ENCODE data around the gene MRPL24.

Gene MRPL24

DNA sequence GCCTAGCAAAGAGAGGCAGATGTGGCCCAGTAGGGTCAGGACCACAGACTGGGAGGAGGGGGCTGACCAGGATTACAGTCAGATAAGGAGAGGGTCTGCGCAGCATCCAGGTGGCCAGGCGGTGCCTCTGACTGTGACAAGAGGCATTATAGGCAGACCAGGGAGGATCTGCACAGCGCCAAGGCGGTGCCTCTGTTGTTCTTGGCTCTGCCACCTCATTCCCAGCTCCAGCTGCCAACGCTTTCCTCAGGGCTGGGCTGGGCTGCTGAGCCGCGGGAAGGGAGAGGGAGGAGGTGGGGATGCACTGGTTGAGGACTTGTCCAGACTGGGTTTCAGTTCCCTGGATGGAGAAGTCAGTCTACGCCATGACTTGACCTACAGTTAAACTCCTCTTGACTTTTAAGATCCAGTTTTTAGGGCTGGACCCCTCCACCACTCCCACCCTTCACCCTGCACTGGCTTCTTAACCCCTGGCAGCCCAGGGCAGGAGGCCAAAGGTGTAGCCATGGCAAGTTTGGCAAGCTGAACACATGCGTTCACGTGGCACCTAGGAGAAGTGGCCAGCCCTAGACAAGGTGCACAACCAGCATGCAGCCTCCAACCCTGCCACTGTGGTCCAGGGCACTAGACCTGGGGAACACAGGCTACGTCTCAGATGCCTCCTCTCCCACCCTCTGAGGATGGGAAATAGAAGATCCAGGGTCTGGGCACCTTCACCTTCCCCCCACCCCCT is 31.0 kb downstream of the MRPL24 start:
- DNase-seq: no peak

- no peak for DNase-seq
Measured at GRCh38 chr1:156709031-156709430, 31.9 kb downstream of the MRPL24 start.

GRCh38 chr1:156708218-156708661 is 32.6 kb downstream of the MRPL24 start:
- DNase-seq: no peak

GRCh38 chr1:156707417-156708217 is 33.3 kb downstream of the MRPL24 start:
- no peak for DNase-seq

- no peak for DNase-seq
Measured at GRCh38 chr1:156706657-156707416, 34.1 kb downstream of the MRPL24 start.

DNA sequence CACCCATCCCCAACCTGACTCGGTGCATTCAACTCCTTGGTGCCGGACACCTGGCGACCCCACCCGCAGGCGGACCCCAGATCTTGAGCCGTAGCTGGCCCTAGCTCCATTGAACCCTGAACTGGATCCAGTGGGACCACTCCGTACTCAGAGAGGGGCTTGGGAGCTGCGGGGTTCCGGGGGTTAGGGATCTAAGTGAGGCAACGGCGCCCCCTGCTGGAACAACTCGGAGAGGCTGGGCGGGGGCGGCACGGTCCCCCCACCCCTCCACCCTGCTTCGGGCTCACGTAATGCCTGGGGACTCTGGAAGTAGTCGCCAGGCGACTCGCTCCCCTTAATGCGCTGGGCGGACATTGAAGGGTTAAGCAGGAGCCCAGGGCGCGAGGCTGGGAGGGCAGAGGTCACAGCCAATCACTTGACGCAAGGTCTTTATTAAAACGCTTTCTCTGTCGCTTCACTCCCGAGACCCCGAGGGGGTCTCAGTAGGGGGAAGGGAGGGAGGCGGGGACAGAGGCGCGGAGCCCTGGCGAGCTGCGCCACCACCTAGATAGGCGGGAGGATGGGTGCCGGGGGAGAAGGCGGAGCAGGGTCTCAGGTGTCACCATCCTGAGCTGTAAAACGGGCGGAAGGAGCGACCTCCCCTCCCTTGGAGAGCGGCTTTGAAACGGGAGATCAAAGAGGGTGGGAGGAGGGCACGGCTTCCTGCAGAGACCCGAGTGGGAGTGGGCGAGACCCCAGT is 34.8 kb downstream of the MRPL24 start:
- peak; percentile 75 for DNase-seq

- no peak for DNase-seq
Measured at GRCh38 chr1:156705321-156705917, 35.5 kb downstream of the MRPL24 start, which contains the start of gene CRABP2. TSS of gene CRABP2 (minus strand) at chr1:156705583. CDS start at chr1:156705446, 137 bp downstream.

DNA sequence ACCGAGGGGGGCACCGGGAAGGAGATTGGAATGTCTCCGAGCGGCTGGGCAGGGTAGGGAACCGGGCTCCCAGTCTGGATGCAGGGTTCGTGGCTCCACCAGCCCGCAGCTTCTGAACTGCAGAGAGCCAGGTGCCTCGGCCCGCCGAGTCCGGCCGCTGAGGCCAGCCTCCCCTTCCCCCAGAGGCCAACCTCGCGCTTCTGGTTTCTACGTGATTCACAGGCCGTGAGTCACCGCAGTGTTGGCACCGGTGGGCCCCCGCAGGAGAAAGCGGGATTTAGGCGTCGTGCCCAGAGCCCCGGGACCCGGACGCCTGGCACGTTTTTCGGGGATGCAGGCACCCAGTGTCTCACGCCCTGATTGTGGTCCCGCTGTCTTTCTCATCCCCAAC is 36.0 kb downstream of the MRPL24 start:
- DNase-seq: peak; percentile 73

DNA sequence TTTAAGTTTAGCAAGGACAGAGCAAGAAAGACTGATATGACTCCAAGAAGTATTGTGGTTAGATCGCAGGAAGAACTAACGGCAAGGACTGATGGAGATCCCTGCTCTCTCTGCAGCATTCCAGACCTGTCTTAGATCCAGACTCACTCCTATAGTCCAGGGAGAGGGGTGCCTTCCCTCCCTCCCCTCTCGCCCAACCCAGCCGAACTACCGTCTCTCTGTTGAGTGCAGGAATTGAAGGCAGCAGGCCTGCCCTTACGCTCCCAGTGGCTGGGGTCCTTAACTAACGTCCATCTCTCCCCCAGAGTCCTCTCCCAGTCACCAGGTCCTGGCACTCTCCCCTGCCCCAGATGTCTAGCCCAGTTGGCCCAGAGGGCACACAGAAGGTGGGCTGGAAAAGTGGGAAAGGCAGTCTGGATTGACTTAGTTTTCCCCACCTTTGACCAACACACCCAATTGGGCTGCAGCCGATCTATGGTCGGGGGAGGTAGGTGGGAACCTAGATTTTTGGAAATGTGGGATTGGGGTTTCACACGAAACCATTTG is 36.6 kb downstream of the MRPL24 start:
- DNase-seq: no peak

DNA sequence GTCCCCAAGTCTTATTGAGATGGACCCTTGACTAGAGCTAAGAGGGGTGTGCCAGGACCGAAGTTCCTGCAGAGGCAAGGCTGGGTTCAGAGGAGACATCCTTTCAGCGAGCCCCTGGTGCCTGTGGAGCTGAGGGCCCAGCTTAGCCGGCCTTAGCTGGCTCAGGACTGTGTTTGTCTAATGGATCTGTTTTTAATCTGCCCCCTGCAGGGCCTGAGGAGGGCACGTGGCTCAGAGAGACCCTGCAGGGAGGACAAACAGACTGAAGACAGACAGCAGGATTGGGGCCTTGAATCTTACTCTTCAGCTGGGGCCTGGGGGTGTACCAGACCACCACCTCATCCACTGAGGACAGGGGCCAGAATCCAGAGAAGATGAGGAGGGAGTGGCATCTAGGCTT is 37.1 kb downstream of the MRPL24 start:
- no peak for DNase-seq

- DNase-seq: no peak
Measured at GRCh38 chr1:156703336-156703735, 37.6 kb downstream of the MRPL24 start.

DNA sequence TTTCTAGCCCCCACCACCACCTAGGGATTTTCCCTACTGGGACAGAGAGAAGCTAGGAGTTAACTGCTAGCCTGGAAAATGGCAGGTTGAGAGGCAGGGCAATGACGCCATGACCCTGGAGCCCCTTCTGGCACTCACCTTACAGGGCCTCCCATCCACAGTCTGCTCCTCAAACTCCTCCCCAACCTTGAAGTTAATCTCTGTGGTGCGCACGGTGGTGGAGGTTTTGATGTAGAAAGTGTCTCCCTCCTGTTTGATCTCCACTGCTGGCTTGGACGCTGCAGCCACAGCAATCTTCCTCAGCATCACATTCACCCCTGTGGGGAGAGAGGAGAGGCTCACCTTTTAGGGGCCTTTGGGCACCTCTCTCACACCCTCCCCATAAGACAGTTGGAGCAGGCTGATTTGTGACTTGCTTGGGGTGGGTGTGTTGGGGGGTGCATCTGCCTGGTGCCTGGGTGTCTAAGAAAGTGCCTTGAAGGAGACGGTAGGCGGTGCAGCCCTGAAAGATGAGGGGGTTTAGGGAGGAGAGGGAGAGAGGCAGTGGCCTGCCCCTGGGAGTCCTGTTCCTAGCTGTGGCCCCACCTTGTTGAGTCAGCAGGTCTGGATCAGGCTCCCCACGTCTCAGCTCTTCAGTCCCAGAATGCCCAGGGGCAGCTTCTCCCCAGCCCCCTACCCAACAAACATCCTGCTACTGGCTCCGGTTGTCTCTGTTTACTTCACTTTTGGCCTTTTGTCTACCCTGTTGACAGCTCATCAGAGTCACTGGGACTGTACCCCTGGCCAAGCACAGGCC is 40.0 kb downstream of the MRPL24 start:
- no peak for DNase-seq

DNA sequence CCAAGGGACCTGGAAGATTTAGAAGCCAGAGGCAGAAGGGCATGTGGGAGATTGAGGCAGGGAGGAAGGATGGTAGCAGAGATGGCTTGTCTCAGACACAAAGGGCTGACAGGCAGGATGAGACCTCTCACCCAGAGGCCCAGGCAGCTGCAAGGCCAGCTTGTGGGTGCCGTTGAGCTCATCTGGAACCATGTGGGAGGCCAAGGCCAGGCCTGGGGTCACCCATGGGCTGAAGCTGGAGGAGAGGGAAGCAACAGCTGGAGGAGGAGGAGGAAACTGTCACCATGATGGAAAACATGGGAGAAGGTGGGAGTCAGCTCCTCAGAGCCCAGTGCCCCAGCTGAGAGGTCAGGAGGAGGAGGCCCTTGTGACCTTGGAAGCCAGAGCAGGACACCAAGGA is 41.9 kb downstream of the MRPL24 start:
- no peak for DNase-seq

GRCh38 chr1:156697481-156697880 is 43.4 kb downstream of the MRPL24 start:
- no peak for DNase-seq

GRCh38 chr1:156696755-156697154 is 44.1 kb downstream of the MRPL24 start:
- DNase-seq: no peak

DNA sequence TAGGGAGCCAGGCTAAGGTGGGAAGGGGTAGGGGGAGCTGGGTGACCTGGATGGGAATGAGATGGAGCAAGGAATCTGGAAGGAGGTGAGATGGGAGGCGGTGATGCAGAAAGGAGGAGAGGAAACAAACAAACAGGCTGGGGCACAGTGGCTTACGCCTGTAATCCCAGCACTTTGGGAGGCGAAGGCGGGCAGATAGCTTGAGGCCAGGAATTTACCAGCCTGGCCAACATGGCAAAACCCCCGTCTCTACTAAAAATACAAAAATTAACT is 46.3 kb downstream of the MRPL24 start:
- no peak for DNase-seq

DNA sequence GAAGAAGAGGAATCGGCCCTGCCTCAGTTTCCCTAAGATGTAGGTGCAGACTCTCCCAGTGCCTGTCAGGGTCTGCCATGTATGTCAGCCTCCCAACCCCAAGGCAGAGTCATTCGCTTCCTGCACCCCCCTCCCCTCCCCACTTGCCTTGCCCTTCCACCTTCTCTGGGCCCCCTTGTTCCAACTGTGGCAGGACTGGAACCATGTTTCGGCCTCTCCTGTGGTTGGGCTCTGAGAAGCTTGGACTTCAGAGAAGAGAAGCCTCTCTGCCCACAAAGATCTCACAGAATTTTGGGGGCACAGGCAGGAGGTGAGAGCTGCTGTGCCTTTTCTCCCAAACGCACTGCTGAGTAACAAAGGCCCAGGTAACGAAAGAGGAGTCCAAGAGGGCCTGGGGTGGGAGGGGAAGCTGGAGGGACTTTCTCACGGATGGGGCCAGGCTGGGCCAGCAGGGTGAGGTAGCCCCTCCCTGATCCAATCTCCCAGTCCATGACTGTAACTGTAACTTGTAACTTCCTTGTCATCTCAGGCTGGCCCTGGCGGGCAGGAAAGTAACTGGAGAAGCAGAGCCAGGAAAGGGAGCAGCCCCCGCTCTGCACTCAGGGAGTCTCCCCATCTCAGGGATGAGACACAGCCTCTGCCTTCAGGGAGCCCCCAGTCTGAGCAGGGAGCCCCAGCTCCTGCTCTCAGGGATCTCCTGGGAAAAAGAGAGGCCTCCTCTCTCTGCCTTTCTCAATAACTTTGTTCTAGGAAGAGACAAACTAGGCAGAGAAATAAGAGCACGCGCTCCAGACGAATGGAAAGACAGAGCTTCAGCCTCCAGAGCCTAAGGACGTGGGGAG is 46.8 kb downstream of the MRPL24 start:
- DNase-seq: peak; percentile 39

GRCh38 chr1:156692925-156693847 is 47.7 kb downstream of the MRPL24 start:
- no peak for DNase-seq

DNA sequence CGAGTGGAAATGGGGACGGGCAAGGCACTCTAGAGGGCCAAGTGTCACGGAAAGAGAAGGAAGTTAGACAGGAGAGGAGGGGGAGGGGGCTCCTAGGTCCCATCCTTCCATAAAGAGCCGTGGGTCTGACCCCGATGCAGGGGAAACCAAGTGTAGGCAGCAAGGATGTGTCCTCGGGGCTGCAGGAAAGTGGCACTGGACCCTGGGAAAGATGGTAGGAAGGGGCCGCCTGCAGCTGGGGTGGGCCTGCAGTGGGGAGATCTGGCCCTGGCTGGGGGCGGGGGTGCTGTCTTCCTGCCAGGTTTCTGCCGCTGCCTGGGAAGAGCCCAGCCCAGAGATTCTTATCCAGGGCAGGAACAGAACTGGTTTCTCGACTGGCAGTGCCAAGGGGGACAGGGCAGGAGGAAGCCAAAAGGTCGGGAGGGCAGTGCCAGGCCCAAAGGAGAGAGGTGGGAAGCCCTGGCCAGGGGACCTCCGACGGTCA is 48.4 kb downstream of the MRPL24 start:
- no peak for DNase-seq

Measured in suppressor macrophage treated with lipopolysaccharide for 4 hours (primary cell).